ENCODE measurements around the gene STARD5.

Gene STARD5

DNA sequence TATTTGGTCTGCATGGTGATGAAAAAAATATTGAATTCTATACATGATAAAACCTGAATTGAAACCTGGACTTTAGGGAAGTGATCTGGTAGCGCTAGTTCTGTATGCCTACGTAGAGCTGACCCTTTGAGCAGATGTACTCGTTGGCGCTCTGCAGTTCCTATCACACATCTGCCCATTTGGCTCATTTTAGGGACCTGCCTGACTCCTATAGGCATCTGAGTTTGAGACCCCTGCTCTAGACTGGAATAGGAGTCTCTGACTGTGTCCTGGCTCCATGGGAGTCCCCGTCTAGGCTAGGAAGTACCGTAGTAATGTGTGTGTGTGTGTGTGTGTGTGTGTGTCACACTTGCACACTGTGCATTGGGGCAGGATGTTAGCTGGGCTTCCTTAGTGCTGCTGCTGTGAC, 21.2 kb downstream of the STARD5 start:
- no peaks in the 10 kb centered on the region for H3K9me3 ChIP-seq (ENCODE audit: insufficient read depth, low read length, severe bottlenecking)
- DNase-seq (no peak), ATAC-seq (ENCODE audit: insufficient read depth, low read depth) (no peak)
- no peaks in the 10 kb centered on the region for H3K27me3 ChIP-seq (ENCODE audit: insufficient read depth, low read length, poor library complexity)
- peaks cover 7% of the 10 kb centered on the region for H4K20me1 ChIP-seq (ENCODE audit: insufficient read depth, low read length)
- no peak for TF ChIP-seq EZH2 (IDR thresholded peaks at IDR 0.05; ENCODE audit: borderline replicate concordance, low read depth, low read length, severe bottlenecking)
- TF ChIP-seq, protein P1, sequence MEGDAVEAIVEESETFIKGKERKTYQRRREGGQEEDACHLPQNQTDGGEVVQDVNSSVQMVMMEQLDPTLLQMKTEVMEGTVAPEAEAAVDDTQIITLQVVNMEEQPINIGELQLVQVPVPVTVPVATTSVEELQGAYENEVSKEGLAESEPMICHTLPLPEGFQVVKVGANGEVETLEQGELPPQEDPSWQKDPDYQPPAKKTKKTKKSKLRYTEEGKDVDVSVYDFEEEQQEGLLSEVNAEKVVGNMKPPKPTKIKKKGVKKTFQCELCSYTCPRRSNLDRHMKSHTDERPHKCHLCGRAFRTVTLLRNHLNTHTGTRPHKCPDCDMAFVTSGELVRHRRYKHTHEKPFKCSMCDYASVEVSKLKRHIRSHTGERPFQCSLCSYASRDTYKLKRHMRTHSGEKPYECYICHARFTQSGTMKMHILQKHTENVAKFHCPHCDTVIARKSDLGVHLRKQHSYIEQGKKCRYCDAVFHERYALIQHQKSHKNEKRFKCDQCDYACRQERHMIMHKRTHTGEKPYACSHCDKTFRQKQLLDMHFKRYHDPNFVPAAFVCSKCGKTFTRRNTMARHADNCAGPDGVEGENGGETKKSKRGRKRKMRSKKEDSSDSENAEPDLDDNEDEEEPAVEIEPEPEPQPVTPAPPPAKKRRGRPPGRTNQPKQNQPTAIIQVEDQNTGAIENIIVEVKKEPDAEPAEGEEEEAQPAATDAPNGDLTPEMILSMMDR (IDR thresholded peaks at IDR 0.05; ENCODE audit: borderline replicate concordance, extremely low read depth, low read length, poor library complexity, severe bottlenecking), result no peak
- no peak overlapping the region for H2AFZ ChIP-seq (ENCODE audit: low read depth, low read length)
- H3K79me2 ChIP-seq (ENCODE audit: insufficient read depth, low read length), result peaks cover 46% of the 10 kb centered on the region
- H3K4me3 ChIP-seq (ENCODE audit: low read depth in 1 of 2, low read length in 2 of 2), result no peak overlapping the region
- peak overlapping the region; percentile 76; the same call in 1 of the 2 replicates for H3K4me2 ChIP-seq (ENCODE audit: insufficient read depth, low read length)
- no peak overlapping the region for H3K9ac ChIP-seq (ENCODE audit: low read depth, low read length)
- H3K36me3 ChIP-seq (ENCODE audit: insufficient read depth, low read length), result peaks cover 85% of the 10 kb centered on the region
- peak overlapping the region; percentile 27; the same call in 1 of the 2 replicates for H3K27ac ChIP-seq (ENCODE audit: low read length)
- H3K4me1 ChIP-seq (ENCODE audit: insufficient read depth, low read length), result peaks cover 60% of the 10 kb centered on the region

DNA sequence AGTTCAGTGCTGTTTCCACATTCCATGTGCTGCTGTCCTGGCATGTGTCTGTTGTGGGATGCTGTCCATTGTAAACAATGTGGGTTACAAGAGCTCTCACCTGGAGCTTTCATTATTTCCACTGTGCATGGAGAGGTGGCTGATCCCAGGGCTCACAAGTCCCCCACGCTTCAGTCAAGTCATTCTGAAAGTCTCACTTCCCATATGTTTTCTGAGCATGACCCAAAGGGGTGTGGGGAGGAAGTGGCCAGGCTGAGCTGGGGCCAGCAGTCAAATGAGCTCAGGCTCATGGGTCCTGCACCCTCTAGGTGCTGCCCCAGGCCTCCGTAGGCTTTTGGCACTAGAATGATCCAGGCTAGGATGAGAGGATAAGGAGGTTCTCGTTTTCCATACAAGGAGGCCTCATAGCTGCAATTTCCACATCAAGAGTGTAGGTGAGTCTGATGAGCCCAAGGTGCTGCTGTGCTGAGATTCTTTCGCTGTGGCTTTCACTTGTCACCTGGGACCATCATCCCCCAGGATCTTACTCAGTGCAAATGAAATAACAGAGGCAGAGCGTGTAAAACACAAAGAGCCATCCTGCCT, 22.0 kb downstream of the STARD5 start:
- no peak for ATAC-seq (ENCODE audit: insufficient read depth, low read depth)
- H3K79me2 ChIP-seq (ENCODE audit: insufficient read depth, low read length), result peaks cover 54% of the 10 kb centered on the region
- no peak overlapping the region for H3K4me3 ChIP-seq (ENCODE audit: low read depth in 1 of 2, low read length in 2 of 2)
- peaks cover 7% of the 10 kb centered on the region for H4K20me1 ChIP-seq (ENCODE audit: insufficient read depth, low read length)
- peak overlapping the region; percentile 45 for H3K27ac ChIP-seq (ENCODE audit: low read length)
- H3K9ac ChIP-seq (ENCODE audit: low read depth, low read length), result no peak overlapping the region
- no peak overlapping the region for H2AFZ ChIP-seq (ENCODE audit: low read depth, low read length)
- H3K4me2 ChIP-seq (ENCODE audit: insufficient read depth, low read length), result peak overlapping the region; percentile 76; the same call in 1 of the 2 replicates
- no peak for TF ChIP-seq EZH2 (IDR thresholded peaks at IDR 0.05; ENCODE audit: borderline replicate concordance, low read depth, low read length, severe bottlenecking)
- TF ChIP-seq, protein P1 (IDR thresholded peaks at IDR 0.05; ENCODE audit: borderline replicate concordance, extremely low read depth, low read length, poor library complexity, severe bottlenecking), result no peak
- no peaks in the 10 kb centered on the region for H3K27me3 ChIP-seq (ENCODE audit: insufficient read depth, low read length, poor library complexity)
- no peak for DNase-seq
- H3K4me1 ChIP-seq (ENCODE audit: insufficient read depth, low read length), result peaks cover 68% of the 10 kb centered on the region
- peaks cover 77% of the 10 kb centered on the region for H3K36me3 ChIP-seq (ENCODE audit: insufficient read depth, low read length)
- H3K9me3 ChIP-seq (ENCODE audit: insufficient read depth, low read length, severe bottlenecking), result no peaks in the 10 kb centered on the region

- Histone ChIP-seq H3K79me2 (ENCODE audit: insufficient read depth, low read length) (peaks cover 59% of the 10 kb centered on the region), H3K4me3 (ENCODE audit: low read depth in 1 of 2, low read length in 2 of 2) (peak overlapping the region in 1 of 2 experiments; percentile 12; a peak in 1 of 4 replicates)
Observed at GRCh38 chr15:81301385-81301784, 22.6 kb downstream of the STARD5 start.

More at GRCh38 chr15:81301385-81301784, 22.6 kb downstream of the STARD5 start:
- Histone ChIP-seq H3K4me1 (ENCODE audit: insufficient read depth, low read length) (peaks cover 73% of the 10 kb centered on the region), H2AFZ (ENCODE audit: low read depth, low read length) (no peak overlapping the region), H3K27me3 (ENCODE audit: insufficient read depth, low read length, poor library complexity) (no peaks in the 10 kb centered on the region), H3K36me3 (ENCODE audit: insufficient read depth, low read length) (peaks cover 71% of the 10 kb centered on the region), H3K4me2 (ENCODE audit: insufficient read depth, low read length) (peak overlapping the region; percentile 76), H3K9me3 (ENCODE audit: insufficient read depth, low read length, severe bottlenecking) (no peaks in the 10 kb centered on the region), H3K9ac (ENCODE audit: low read depth, low read length) (no peak overlapping the region), H3K27ac (ENCODE audit: low read length) (peak overlapping the region; percentile 21; the same call in 1 of the 2 replicates), H4K20me1 (ENCODE audit: insufficient read depth, low read length) (peaks cover 7% of the 10 kb centered on the region)
- ATAC-seq (ENCODE audit: insufficient read depth, low read depth) (no peak), DNase-seq (no peak)
- TF ChIP-seq EZH2 (IDR thresholded peaks at IDR 0.05; ENCODE audit: borderline replicate concordance, low read depth, low read length, severe bottlenecking), result no peak
- TF ChIP-seq, protein P1 (IDR thresholded peaks at IDR 0.05; ENCODE audit: borderline replicate concordance, extremely low read depth, low read length, poor library complexity, severe bottlenecking), result no peak

All from DND-41 (cell line).